GM03348 (cell line): ENCODE data around the gene PRRG2.

Experiments used
- DNase-seq: peaks from one replicate; pipeline ENCODE4 v3.0.0; 2012; ENCODE audit warnings: low spot score

PRRG2 gene

GRCh38 chr19:49589502-49589905, 8.4 kb downstream of the PRRG2 start:
- no peak for DNase-seq

GRCh38 chr19:49590071-49590970, 9.2 kb downstream of the PRRG2 start:
- DNase-seq = peak; percentile 97

GRCh38 chr19:49590971-49591730, 10.0 kb downstream of the PRRG2 start, which contains the start of gene PRR12:
Gene PRR12, plus strand, starts transcription at chr19:49591182. Its CDS starts 473 bp downstream, at chr19:49591655.
- peak; percentile 92 for DNase-seq

- DNase-seq = peak; percentile 62
Observed at GRCh38 chr19:49591731-49592485, 10.8 kb downstream of the PRRG2 start.

- DNase-seq = no peak
Observed at GRCh38 chr19:49592486-49593232, 11.5 kb downstream of the PRRG2 start.

- peak; percentile 100 for DNase-seq
Observed at GRCh38 chr19:49593233-49594113, 12.4 kb downstream of the PRRG2 start.

- no peak for DNase-seq
Observed at GRCh38 chr19:49594157-49594992, 13.3 kb downstream of the PRRG2 start.

GRCh38 chr19:49594993-49595818, 14.1 kb downstream of the PRRG2 start:
- no peak for DNase-seq

- no peak for DNase-seq
Observed at GRCh38 chr19:49595819-49596404, 14.8 kb downstream of the PRRG2 start.

GRCh38 chr19:49596407-49596806, 15.3 kb downstream of the PRRG2 start:
- DNase-seq = no peak

GRCh38 chr19:49596954-49597702, 16.0 kb downstream of the PRRG2 start:
- no peak for DNase-seq

GRCh38 chr19:49597703-49597974, 16.5 kb downstream of the PRRG2 start:
- DNase-seq = no peak

- no peak for DNase-seq
Observed at GRCh38 chr19:49599378-49600295, 18.5 kb downstream of the PRRG2 start.

GRCh38 chr19:49601482-49602038, 20.4 kb downstream of the PRRG2 start:
- no peak for DNase-seq

GRCh38 chr19:49602806-49603205, 21.7 kb downstream of the PRRG2 start:
- DNase-seq = no peak

- DNase-seq = no peak
Observed at GRCh38 chr19:49605605-49606004, 24.5 kb downstream of the PRRG2 start.
